NCI-H748 (cell line): ENCODE results near the gene PYGM.
"Not testable (repeated sequence)": the region's sequence is repeated elsewhere in the genome, so short reads cannot be mapped to it uniquely, and the experiment has no call there.

Experiments used
- DNase-seq: peaks from one replicate; lab custom pipeline; 2025; ENCODE audit not compliant: unreplicated experiment; lab: John Stamatoyannopoulos, UW

PYGM gene

GRCh38 chr11:64718780-64719124 lies 41.0 kb downstream of the PYGM start:
- no peak for DNase-seq

GRCh38 chr11:64718084-64718779 lies 41.5 kb downstream of the PYGM start:
- DNase-seq, result no peak

- DNase-seq, result no peak
Measured at GRCh38 chr11:64717268-64717578, 42.6 kb downstream of the PYGM start.

GRCh38 chr11:64716473-64717267 lies 43.1 kb downstream of the PYGM start:
- no peak for DNase-seq

- no peak for DNase-seq
Measured at GRCh38 chr11:64715756-64716472, 43.9 kb downstream of the PYGM start.

GRCh38 chr11:64715110-64715509 lies 44.7 kb downstream of the PYGM start:
- DNase-seq, result no peak

- DNase-seq, result no peak
Measured at GRCh38 chr11:64714666-64715065, 45.1 kb downstream of the PYGM start.

GRCh38 chr11:64713781-64714363 lies 45.9 kb downstream of the PYGM start:
- DNase-seq, result peak; percentile 57

GRCh38 chr11:64713016-64713707 lies 46.6 kb downstream of the PYGM start:
- peak; percentile 85 for DNase-seq

- DNase-seq, result no peak
Measured at GRCh38 chr11:64712430-64713015, 47.3 kb downstream of the PYGM start.

GRCh38 chr11:64711956-64712362 lies 47.8 kb downstream of the PYGM start:
- DNase-seq, result no peak

- DNase-seq, result no peak
Measured at GRCh38 chr11:64711138-64711955, 48.4 kb downstream of the PYGM start.

- DNase-seq, result no peak
Measured at GRCh38 chr11:64710418-64711137, 49.2 kb downstream of the PYGM start.

- no peak for DNase-seq
Measured at GRCh38 chr11:64705501-64705900, 54.3 kb downstream of the PYGM start.

GRCh38 chr11:64703048-64703447 lies 56.7 kb downstream of the PYGM start:
- DNase-seq, result no peak

GRCh38 chr11:64701956-64702355 lies 57.8 kb downstream of the PYGM start:
- not testable (repeated sequence) for DNase-seq

- no peak for DNase-seq
Measured at GRCh38 chr11:64698427-64698826, 61.3 kb downstream of the PYGM start.

- no peak for DNase-seq
Measured at GRCh38 chr11:64697663-64698375, 62.0 kb downstream of the PYGM start.
